ENCODE data around the gene OR10AD1.
"Not testable (repeated sequence)": the region's sequence is repeated elsewhere in the genome, so short reads cannot be mapped to it uniquely, and the experiment has no call there.

The OR10AD1 gene

DNA sequence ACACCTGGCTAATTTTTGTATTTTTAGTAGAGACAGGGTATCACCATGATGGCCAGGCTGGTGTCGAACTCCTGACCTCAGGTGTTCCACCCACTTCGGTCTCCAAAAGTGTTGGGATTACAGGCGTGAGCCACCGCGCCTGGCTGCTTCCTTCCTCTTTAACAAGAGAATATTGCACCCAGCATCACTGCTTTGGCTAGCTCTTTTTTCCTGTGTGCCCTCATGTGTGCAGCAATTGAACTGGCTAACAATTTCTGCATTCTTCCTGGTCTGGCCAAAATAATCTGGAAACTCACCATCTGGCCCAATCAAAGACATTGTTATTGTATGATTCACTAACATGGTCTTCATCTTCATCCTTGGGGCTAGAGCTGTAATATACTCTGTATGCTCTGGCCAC, 43.0 kb downstream of the OR10AD1 start:
- DNase-seq (ENCODE audit: low spot score) = no peak

DNA sequence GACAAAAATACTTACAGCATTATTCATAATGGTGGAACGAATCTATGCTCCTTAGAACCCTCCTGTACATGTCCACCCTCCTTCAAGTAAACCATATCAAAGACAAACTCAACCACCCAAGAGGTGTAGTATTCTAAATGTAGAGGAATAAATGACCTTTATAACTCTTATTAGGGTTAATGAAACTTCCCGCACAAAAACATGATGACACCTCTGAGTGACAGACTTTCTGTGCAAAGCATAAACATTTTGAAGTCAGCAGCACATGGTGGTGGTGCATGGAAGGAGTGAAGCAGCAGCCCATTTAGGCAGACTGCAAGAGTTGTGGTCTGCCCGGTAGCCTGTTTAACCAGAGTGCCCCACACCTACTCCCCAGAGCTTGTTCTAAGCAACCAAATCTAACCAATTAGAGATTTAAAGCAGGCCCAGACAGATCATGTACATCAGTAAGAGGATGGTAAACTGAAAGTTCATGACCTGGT, 45.2 kb downstream of the OR10AD1 start:
- DNase-seq (ENCODE audit: low spot score) = no peak

DNA sequence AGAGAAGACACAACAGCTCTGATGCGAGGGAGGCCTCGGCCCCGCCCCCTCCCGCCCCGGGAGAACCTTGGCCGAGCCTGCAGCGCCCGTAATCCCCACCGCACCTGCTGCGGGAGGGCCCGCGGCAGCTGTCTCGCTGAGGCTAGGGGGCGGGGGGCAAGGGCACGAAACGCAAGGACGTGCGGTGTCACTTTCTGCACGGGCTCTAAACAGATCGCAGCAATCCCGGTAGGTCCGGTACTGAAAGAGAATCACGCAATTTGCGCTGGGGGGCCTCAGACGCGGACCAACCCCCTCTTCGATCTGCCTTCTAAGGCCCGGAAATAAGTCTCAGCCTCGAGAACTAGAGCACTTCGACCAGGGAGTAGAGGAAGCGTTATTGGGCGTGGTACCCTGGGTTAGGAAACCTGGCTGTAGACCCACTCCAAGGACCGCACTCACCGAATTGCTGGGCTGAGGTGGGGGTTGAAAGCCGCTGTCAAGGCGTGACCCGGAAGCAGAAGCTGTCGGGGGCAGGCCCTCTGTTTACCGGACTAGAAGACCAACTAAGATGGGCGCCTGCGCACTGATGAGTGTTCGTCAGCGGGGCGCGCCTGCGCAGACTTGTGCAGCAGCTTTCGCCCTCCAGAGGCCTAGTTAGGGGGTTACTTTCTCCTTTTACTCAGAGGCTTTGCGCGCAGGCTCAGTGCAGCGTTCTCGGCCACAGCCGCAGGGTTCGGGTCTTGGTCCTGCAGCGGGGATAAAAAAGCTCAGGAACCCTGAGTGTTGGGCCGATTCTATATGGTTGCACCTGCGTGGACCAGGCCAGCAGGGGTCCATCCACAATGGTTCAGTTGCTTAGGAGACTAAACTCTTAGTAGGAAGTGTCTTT, 45.8 kb downstream of the OR10AD1 start, which contains the start of gene ASB8:
Gene ASB8 (minus strand): TSS at position 498 of the 871 bp plus-strand sequence. CDS start 4,019 bp downstream, outside the sequence.
- peak; percentile 98 for DNase-seq (ENCODE audit: low spot score)

DNA sequence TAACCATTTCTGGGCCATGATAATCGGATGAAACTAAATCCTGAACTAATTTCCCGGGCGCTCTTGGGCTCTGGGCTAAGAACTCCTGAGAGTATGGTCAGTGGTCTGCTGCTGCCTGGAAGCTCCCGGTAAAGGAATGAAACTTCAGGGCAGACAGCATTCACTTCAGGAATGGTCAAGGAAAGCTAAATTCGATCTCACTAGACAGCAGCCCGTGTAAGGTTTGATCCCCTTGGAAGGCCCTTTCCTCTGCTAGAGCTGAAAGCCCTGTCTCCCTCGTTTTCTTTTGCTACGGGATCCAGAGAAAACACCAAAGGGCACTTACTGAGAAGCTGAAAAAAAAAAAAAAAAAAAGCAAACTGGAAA, 46.5 kb downstream of the OR10AD1 start:
- DNase-seq (ENCODE audit: low spot score) = peak; percentile 11

DNA sequence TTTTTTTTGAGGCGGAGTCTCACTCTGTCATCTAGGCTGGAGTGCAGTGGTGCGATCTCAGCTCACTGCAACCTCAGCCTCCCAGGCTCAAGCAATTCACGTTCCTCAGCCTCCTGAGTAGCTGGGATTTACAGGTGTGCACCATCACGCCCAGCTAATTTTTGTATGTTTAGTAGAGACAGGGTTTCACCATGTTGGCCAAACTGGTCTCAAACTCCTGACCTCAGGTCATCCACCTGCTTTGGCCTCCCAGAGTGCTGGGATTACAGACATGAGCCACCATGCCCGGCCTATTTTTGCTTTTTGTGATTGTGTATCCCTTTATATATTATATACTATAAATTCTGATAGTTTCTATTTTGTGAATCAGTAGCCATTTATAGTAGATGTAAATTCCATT, 47.3 kb downstream of the OR10AD1 start:
- DNase-seq (ENCODE audit: low spot score) = not testable (repeated sequence)

Measured in SW480 (cell line).